HG03097 (cell line): ENCODE measurements around the gene GYG1.

Experiments used
- ATAC-seq: cut with Tn5 transposase; IDR thresholded peaks from one replicate; pipeline ENCODE4 v1.9.1; 2021; ENCODE audit not compliant: unreplicated experiment, low FRiP score

GYG1 gene

GRCh38 chr3:148991219-148992026, at the start of gene GYG1:
Gene GYG1 (plus strand): TSS chr3:148991540. CDS start chr3:148991641, 101 bp downstream.
- peak; percentile 80 for ATAC-seq

DNA sequence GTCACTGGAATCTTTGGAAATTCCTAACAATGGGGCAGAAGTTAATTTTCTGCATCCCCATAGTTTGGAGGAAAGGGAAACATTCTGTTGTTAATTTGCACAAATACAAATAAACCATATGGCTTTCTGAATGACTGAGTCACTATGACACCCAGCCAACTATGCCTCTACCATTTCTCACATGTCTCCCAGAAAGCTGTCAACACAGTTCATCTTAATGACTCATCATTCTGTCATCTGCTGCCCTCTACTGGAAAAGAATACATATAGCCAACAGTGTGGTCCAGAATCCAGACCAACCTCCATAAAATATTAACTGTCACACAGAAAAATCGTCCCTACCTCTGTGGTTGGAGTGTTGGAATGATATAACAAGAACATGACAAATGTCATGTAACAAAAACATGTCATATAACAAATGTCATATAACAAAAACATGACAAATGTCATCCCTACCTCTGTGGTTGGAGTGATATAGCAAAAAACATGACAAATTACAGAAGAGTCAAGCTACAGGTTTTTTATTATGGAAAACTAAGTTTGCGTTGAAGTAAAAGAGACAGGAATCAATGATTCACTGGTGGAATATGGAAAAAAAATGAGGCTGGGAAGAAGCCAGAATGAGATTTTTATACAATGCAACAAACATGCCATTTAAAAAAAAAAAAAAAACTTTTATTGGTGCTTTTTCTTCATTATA, 47.7 kb upstream of the GYG1 start:
- peak; percentile 95 for ATAC-seq

DNA sequence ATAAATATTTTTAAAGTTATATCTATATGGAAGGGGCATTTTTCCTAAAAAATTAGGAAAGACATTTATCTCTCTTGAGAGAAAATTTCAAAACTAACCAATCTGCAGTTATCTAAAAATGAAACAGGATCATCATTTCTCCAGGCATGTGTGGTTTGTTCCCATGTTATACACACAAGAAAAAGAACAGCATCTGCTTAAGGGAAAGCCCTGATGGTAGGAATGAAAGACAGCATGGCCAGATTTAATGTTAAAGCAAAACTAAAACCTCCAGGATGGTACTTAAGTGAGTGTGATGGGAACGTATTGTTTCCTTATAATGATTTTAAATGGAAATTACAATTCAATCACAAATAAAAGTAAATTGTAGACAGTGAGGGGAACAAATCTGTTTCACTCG, 46.2 kb upstream of the GYG1 start:
- ATAC-seq: no peak

GRCh38 chr3:148948913-148949657, 42.3 kb upstream of the GYG1 start:
- ATAC-seq: no peak

DNA sequence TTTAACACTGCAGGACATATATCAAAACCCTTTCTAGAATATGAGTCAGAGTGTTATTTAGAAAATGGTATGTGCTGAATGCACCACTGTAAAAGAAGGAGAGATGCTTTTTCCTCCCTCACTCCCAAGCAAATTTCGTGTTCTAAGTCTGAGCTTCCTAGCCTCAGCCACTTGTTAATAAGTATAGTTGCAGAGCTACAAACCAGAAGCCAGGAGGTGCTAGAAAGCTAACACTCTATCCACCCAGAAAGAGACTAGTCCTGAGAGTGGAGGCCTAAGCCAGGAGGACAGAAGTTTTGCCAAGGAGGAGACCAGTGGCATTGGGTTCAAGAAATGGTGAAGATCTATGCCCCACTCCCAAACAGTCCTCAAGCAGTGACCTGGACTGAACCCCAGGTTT, 40.5 kb upstream of the GYG1 start:
- ATAC-seq: no peak

GRCh38 chr3:148951599-148952361, 39.6 kb upstream of the GYG1 start:
- ATAC-seq: no peak

DNA sequence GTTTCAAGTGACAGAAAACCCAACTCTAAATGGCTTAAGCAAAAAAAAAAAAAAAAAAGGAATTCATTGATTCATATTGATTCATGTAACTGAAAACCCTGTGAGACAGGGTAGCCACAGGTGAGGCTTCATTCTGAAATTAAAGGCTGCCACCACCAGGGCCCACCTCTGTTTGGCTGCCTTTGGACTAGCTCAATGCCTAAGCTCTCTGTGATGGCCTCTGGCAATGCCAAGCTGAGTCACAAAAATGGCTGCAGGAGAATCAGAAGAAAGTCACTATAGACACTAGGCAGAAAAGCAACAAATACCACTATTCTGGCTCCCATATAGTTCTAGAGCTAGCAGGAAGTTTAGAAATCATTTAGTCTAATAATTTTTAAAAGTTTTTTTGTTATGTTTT, 38.2 kb upstream of the GYG1 start:
- ATAC-seq: no peak

- ATAC-seq: no peak
These were observed 36.4 kb upstream of the GYG1 start for GRCh38 chr3:148954981-148955380.

GRCh38 chr3:148955544-148956346, 35.6 kb upstream of the GYG1 start:
- no peak for ATAC-seq

DNA sequence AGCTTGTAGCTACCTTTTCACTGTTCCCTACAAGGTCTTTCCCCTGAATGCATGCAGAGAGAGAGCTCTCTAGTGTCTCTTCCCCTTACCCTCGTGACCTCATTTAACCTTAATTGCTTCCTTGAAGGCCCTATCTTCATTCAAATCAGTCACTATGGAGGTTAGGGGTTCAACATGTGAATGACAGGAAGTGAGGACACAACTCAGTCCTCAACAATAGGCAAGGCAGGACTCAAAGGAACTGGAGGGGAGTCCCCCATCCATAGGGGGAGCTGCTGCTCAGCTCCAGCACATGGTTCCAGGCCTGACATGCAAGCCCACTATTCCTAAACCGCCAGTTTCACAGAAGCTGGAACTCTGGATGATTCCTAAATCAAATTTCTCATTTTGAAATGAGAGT, 33.8 kb upstream of the GYG1 start:
- peak; percentile 63 for ATAC-seq

GRCh38 chr3:148958696-148959095, 32.6 kb upstream of the GYG1 start:
- ATAC-seq: no peak

GRCh38 chr3:148962513-148962912, 28.8 kb upstream of the GYG1 start:
- ATAC-seq: no peak

DNA sequence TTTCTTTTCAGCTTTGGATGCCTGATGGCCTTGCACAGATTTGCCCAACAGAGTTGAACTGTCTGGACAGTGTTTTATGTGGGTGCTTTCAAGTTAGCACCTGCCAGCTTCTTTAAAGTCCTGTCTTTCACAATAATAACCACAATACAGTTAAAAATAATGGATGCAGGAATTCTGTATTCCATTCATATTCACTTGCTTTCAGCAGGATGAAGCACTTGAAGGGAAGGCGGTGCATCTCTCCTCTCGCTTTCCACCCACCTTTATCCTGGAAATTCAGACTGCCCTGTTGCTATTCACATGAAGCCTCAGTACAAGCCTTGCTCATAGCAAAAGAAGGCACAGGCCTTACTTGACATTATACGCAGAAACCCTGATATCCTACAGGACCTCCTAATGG, 26.5 kb upstream of the GYG1 start:
- ATAC-seq: no peak

DNA sequence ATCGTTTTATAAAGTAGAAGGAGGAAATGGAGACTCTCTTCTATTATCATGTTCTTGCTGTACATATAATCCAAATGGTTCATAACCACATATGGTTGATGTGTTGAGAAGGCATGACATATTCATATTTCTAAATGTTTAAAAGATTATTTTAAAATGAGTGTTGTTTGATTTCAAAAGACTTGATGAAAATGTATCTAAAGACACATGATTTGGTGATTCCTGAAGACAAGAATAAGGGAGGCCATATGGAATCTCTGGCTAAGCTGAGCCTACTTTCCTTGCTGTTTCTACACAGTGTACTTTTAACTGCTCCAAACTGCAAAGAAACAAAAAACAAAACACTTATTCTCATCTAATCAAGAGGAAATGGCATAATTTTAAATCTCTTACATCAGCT, 23.0 kb upstream of the GYG1 start:
- no peak for ATAC-seq

DNA sequence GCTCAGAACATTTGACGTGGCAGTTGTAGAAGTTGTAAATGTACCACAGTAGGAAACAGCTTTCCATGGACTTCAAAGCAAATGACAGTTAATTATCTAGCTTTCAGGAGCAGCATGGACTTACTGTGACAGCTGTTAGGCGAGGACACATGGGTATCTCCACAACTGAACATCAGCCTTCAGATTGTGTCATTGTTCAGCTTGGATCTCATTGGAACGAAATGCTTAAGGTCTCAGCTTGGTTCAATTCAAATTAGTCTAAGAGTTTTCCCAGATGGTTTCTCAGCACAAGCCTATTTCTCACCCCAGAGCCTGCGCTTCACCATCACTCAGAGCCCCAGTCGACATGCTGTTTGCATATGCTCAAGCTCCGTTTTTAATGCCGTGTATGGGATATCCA, 21.1 kb upstream of the GYG1 start:
- ATAC-seq: no peak

GRCh38 chr3:148971401-148972163, 19.8 kb upstream of the GYG1 start:
- ATAC-seq: no peak

- no peak for ATAC-seq
These were observed 16.6 kb upstream of the GYG1 start for GRCh38 chr3:148974726-148975125.

GRCh38 chr3:148975248-148975647, 16.1 kb upstream of the GYG1 start:
- ATAC-seq: no peak

GRCh38 chr3:148975696-148976095, 15.6 kb upstream of the GYG1 start:
- no peak for ATAC-seq
